T-helper 9 cell (primary cell): ENCODE measurements around the gene ANO6.
"Not testable (repeated sequence)": the region's sequence is repeated elsewhere in the genome, so short reads cannot be mapped to it uniquely, and the experiment has no call there.

ENCODE experiments used
- DNase-seq: peaks from one replicate; pipeline ENCODE4 v3.0.0-alpha.2; 2020

ANO6 gene

GRCh38 chr12:45353944-45354343 lies 138.0 kb downstream of the ANO6 start:
- no peak for DNase-seq

DNA sequence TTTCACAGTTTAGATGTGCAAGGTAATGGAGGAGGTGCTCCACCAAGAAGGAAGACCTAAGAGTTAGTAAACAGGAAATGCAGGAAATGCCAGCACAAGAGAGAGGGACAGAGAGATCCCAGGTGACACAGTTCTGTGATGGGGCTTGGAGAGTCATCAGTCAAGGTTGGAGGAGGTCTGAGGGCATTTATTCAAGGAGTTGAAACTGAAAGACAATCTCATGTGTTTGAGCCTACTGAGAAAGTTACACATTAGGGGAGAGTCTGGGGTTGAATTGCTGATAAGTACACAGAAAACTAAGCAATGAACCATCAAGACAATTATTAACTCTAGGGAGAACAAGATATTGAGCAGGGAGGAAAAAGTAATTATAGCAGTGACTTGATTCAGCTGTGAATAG lies 138.5 kb downstream of the ANO6 start:
- DNase-seq, result no peak

GRCh38 chr12:45355730-45356129 lies 139.8 kb downstream of the ANO6 start:
- no peak for DNase-seq

GRCh38 chr12:45356822-45357538 lies 141.1 kb downstream of the ANO6 start:
- no peak for DNase-seq

GRCh38 chr12:45357539-45358417 lies 141.9 kb downstream of the ANO6 start:
- DNase-seq, result no peak

GRCh38 chr12:45362291-45362690 lies 146.4 kb downstream of the ANO6 start:
- no peak for DNase-seq

DNA sequence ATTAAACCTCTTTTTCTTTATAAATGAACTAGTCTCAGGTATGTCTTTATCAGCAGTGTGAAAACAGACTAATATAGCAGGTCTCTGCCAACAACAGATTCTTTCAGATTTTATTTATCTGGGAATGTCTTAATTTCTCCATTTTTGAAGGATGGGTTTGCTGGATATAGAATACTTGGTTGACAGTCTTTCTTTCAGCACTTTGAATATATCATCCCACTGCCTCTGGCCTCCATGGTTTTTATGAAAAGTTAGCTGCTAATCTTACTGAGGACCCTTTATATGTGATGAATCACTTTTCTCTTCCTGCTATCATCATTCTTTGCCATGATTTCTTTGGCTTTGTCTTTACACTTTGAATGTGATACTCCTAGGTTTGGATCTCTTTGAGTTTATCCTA lies 148.0 kb downstream of the ANO6 start:
- no peak for DNase-seq

GRCh38 chr12:45368841-45369489 lies 153.1 kb downstream of the ANO6 start:
- DNase-seq, result no peak

DNA sequence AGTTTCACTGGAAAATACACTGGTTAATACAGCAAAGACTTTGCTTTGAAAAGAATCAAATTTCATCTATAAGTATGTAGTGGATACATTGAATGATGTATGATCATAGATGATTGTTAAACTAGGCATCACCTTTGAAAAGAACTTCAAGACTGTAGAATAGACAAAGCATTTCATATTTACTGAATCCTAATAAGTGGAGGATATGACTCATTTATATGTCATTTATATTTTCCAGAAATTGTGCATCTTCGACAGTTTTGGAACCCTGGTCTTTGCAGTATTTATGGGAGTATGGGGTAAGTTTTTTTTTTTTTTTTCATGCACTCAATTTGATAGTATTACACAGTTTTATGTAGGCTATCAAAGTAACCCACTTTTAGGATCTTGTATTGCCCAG lies 161.9 kb downstream of the ANO6 start:
- DNase-seq, result no peak

GRCh38 chr12:45379261-45379660 lies 163.4 kb downstream of the ANO6 start:
- no peak for DNase-seq

- DNase-seq, result no peak
These were observed 165.5 kb downstream of the ANO6 start for GRCh38 chr12:45381351-45381750.

- no peak for DNase-seq
These were observed 172.7 kb downstream of the ANO6 start for GRCh38 chr12:45388545-45388944.

GRCh38 chr12:45389426-45389825 lies 173.5 kb downstream of the ANO6 start:
- no peak for DNase-seq

DNA sequence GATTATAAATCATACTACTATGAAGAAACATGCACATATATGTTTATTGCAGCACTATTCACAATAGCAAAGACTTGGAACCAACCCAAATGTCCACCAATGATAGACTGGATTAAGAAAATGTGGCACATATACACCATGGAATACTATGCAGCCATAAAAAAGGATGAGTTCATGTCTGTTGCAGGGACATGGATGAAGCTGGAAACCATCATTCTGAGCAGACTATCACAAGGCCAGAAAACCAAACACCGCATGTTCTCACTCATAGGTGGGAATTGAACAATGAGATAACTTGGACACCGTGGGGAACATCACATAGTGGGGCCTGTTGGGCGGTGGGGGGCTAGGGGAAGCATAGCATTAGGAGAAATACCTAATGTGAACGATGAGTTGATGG lies 181.6 kb downstream of the ANO6 start:
- not testable (repeated sequence) for DNase-seq

GRCh38 chr12:45398552-45398951 lies 182.7 kb downstream of the ANO6 start:
- no peak for DNase-seq

DNA sequence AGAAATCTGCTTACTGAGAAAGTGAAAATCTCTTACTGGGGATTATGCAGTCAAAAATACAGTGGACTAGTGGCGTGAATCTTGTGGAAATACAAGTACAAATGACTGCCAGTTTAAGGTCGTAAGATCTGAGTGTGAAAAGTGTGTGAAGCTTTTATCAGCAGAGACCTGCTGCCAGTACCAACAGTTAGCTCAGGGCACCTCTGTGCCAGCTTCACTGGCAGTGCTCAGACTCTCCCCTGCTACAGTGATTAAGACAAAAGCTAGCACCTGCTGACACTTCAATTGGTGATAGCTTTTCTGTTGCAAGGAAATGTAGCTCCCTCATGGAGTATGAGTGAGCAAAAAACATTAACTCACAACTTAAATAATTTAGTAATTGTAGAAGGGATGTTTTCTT lies 185.1 kb downstream of the ANO6 start:
- no peak for DNase-seq

GRCh38 chr12:45402288-45402687 lies 186.4 kb downstream of the ANO6 start:
- DNase-seq, result no peak

- no peak for DNase-seq
These were observed 191.3 kb downstream of the ANO6 start for GRCh38 chr12:45406988-45407850.

- DNase-seq, result no peak
These were observed 192.3 kb downstream of the ANO6 start for GRCh38 chr12:45407981-45408728.

GRCh38 chr12:45408729-45409114 lies 192.8 kb downstream of the ANO6 start:
- DNase-seq, result no peak

DNA sequence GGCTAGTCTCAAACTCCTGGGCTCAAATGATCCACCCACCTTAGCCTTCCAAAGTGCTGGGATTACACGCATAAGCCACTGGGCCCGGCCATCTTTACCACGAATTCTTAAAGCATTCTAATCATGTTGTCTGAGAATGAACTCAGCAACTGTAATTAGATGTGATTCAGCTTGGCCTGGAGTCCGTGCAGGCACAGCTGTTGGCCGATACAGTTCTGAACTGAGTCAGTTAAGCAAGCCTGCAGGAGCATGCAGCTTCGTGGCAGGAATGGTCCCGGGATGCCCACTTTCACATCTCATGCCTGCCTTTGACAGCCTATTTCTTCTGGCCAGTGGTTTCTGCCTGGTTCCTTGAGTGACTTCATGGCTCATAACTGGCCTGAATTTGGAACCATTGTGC lies 194.1 kb downstream of the ANO6 start:
- DNase-seq, result no peak

GRCh38 chr12:45411626-45412025 lies 195.7 kb downstream of the ANO6 start:
- no peak for DNase-seq
